Stromal cell of bone marrow (primary cell): ENCODE results near the gene CLDN22.

ENCODE experiments used
- DNase-seq: peaks from one replicate; pipeline ENCODE4 v3.0.0-alpha.2; 2012; ENCODE audit warnings: low read depth

The CLDN22 gene

DNA sequence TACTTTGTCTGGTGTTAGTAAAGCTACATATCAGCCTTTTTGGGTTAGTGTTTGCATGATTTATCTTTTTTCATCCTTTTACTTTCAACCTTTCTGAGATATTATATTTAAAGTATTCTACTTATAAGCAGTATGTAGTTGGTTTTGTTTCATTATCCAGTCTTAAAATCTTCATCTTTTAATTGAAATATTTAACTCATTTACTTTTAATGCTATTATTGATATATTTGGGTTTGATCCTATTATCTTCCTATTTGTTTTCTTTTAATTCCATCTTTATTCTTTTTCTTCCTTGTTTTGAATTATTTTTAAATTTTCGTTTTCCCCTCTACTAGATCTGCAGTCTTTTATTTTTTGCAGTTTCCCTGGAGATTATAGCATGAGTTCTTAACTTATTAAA is 44.0 kb downstream of the CLDN22 start:
- no peak for DNase-seq

GRCh38 chr4:183272384-183272783 is 47.7 kb downstream of the CLDN22 start:
- no peak for DNase-seq

GRCh38 chr4:183268556-183268955 is 51.5 kb downstream of the CLDN22 start:
- no peak for DNase-seq
